CD4-positive, CD25-positive, alpha-beta regulatory T cell (primary cell): Measurements from ENCODE around the gene CYTH2. TPM values are rescaled to one million over a fixed set of nuclear protein-coding genes. Genes with fewer than 3 reads are reported as not detected.
A peak's percentile ranks its signal among the peaks of the same experiment; 100 is the strongest.

Experiments used
- ATAC-seq, 2 donors: fragments of 150-1000 bp; cut with Tn5 transposase; one replicate each; pipeline ENCODE4 v1.10.0; 2021; ENCODE audit warnings: low read depth in 2 of 2, moderate number of reproducible peaks in 2 of 2, moderate library complexity in 1 of 2
- DNase-seq, 3 donors: peaks; one replicate each; pipeline versions ENCODE4 v3.0.0 to v3.0.0-alpha.2; 2012 to 2022; ENCODE audit warnings: mixed read lengths in 1 of 3
- H3K27ac ChIP-seq: one replicate; pipeline ENCODE4 v1.7.0; 2013; ENCODE audit warnings: mild to moderate bottlenecking, low read length; ENCODE audit not compliant: insufficient read depth, poor library complexity, severe bottlenecking
- H3K27me3 ChIP-seq: one replicate; pipeline ENCODE4 v1.7.0; 2013; ENCODE audit warnings: low read length; ENCODE audit not compliant: control insufficient read depth, insufficient read depth
- H3K36me3 ChIP-seq: one replicate; pipeline ENCODE4 v1.7.0; 2013; ENCODE audit warnings: mild to moderate bottlenecking, low read length, moderate library complexity; ENCODE audit not compliant: control insufficient read depth, insufficient read depth
- H3K4me1 ChIP-seq: 2 replicates; pipeline ENCODE4 v1.7.0; 2013; ENCODE audit warnings: mild to moderate bottlenecking, low read length; ENCODE audit not compliant: insufficient read depth, control insufficient read depth, poor library complexity, severe bottlenecking
- H3K4me3 ChIP-seq: one replicate; pipeline ENCODE4 v1.7.0; 2013; ENCODE audit warnings: low read depth, mild to moderate bottlenecking, low read length, moderate library complexity
- H3K9me3 ChIP-seq, 2 experiments: 1 replicate in 1 of 2; 2 replicates in 1 of 2; pipeline ENCODE4 v1.7.0; 2013; ENCODE audit warnings: low read length in 2 of 2, mild to moderate bottlenecking in 1 of 2, moderate library complexity in 1 of 2; ENCODE audit not compliant: control insufficient read depth in 2 of 2
- H3K27ac Mint-ChIP-seq, 3 donors: one replicate each; pipeline ENCODE4 v1.8.0; 2020 to 2022; ENCODE audit warnings: mild to moderate bottlenecking in 3 of 3, mixed read lengths in 3 of 3, moderate library complexity in 2 of 3
- H3K27me3 Mint-ChIP-seq: one replicate; pipeline ENCODE4 v1.8.0; 2022; ENCODE audit warnings: mild to moderate bottlenecking, mixed read lengths
- H3K36me3 Mint-ChIP-seq: one replicate; pipeline ENCODE4 v1.8.0; 2020; ENCODE audit warnings: mixed read lengths
- H3K4me1 Mint-ChIP-seq, 4 donors: one replicate each; pipeline ENCODE4 v1.8.0; 2020 to 2022; ENCODE audit warnings: mixed read lengths in 4 of 4, mild to moderate bottlenecking in 1 of 4
- H3K4me3 Mint-ChIP-seq, 4 donors: one replicate each; pipeline ENCODE4 v1.8.0; 2020 to 2022; ENCODE audit warnings: mild to moderate bottlenecking in 4 of 4, mixed read lengths in 4 of 4, moderate library complexity in 3 of 4
- H3K9me3 Mint-ChIP-seq, 7 donors: one replicate each; pipeline ENCODE4 v1.8.0; 2020 to 2022; ENCODE audit warnings: mixed read lengths in 7 of 7, mild to moderate bottlenecking in 3 of 7, moderate library complexity in 2 of 7
- polyA plus RNA-seq, 4 donors: library from polyadenylated mRNA; unstranded; fragments of 300-500 nt; fragmentation: Illumina TruSeq; gene quantifications; one replicate each; pipeline ENCODE4 v1.2.3, GENCODE V29; 2021
- total RNA-seq: library from RNA; stranded (reverse); gene quantifications from one replicate; pipeline ENCODE4 v1.2.3, GENCODE V29; 2022

Gene CYTH2
- total and polyA plus RNA-seq, 5 donors from 2014 or later, result 24.2 to 46.7 (median 31.1) TPM

DNA sequence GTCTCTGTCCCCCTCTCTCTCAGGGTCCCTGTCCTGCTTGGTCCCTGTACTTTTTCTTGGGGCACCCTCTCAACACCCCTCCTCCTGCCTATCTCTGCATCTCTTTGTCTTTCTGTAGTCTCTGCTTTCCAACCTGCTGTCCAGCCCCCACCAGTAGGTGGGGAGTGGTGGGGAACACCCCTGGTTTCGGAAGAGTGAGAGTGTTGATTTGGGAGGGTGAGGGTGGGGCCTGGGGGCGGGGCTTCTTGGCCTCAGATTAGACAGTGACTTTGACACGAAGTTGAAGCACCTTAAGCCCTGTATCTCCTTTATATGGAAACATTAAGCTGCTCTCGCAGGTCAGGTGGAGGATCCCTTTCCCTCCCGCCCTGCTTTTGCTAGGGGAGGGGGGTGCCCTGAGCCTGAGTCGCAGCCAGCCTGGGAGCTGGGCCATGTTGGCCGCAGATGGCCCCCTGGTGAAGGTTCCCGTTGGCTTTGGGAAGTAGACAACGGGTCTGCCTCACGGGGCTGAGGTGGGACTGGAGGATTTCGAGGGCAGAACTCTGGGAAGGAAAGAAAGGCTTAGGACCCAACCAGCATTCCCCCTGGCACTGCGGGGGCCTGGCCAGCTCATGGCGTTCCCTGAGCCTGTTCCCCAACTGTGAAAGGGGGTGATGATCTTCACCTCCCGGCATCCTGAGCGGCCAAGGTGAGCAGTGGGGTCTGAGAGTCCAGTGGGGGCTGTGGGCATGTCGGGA lies 13.8 kb upstream of the CYTH2 start, which contains the start of gene KCNJ14:
KCNJ14 (plus strand) TSS at position 404 of the 737 bp plus-strand sequence. CDS start 6,151 bp downstream, outside the sequence.
- Mint-ChIP-seq H3K4me1 (peaks cover 0 to 7% (median 2%) of the 10 kb centered on the region in 4 donors), H3K9me3 (no peaks in the 10 kb centered on the region), H3K36me3 (peaks cover 10% of the 10 kb centered on the region), H3K4me3 (no peak within 1 kb of the TSS), H3K27ac (peak within 1 kb of the TSS in 1 of 3 donors; percentile 32), H3K27me3 (no peaks in the 10 kb centered on the region)
- no peaks in the 10 kb centered on the region for H3K27me3 ChIP-seq
- no peaks in the 10 kb centered on the region for H3K9me3 ChIP-seq
- no peak within 1 kb of the TSS for H3K4me3 ChIP-seq
- no peak for ATAC-seq
- no peak for DNase-seq
- no peak within 1 kb of the TSS for H3K27ac ChIP-seq
- no peaks in the 10 kb centered on the region for H3K4me1 ChIP-seq
- peaks cover 48% of the 10 kb centered on the region for H3K36me3 ChIP-seq

DNA sequence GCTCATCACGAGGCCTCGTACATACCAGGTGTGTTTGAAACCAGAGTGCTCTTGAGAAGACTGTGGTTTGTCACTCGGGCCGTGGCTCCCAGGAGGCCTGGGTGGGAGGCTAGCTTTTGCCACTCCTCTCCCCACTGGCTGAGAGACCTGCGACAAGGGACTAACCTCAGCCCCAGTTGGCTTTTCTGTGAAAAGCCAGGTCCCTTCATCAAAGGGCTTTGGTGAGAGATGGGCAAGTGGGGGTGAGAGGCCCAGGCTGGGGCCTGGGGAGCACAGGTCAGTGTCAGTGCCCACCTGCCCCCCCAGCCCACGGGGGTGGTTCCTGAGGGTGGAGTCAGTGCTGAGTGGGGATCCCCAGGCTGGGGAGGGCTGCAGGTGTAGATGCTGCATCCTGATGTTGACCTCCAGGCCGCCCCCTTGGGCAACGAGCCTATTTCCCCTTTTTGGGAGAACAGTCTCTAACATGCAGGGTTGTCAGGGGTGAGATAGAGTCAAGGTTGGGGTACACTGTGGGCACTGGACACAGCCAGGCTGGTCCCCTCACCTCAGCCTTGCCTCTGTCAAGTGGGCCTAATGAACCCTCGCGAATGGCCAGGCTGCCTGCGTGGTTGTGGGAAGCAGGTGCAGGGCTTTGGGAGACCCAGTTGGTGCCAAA lies 13.1 kb upstream of the CYTH2 start:
- H3K27ac Mint-ChIP-seq, result no peak overlapping the region
- peaks cover 0 to 7% (median 2%) of the 10 kb centered on the region in 4 donors for H3K4me1 Mint-ChIP-seq

DNA sequence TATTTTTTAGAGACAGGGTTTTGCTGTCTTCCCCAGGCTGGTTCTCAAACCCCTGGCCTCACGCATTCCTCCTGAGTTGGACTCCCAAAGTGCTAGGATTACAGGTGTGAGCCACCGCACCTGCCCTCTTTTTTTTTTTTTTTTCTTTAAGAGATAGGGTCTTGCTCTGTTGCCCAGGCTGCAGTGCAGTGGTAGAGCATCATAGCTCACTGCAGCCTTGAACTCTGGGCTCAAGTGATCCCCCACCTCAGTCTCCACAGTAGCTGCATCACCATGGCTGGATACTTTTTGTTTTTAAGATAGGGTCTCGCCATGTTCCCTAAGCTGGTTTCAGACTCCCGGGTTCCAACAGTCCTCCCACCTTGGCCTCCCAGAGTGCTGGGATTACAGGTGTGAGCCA lies 12.3 kb upstream of the CYTH2 start:
- ATAC-seq (no peak), DNase-seq (no peak)
- H3K9me3 Mint-ChIP-seq, result no peaks in the 10 kb centered on the region
- H3K9me3 ChIP-seq, result no peaks in the 10 kb centered on the region
- no peaks in the 10 kb centered on the region for H3K27me3 ChIP-seq
- no peak overlapping the region for H3K4me3 ChIP-seq
- H3K4me1 Mint-ChIP-seq, result peaks cover 0 to 7% (median 2%) of the 10 kb centered on the region in 4 donors
- no peaks in the 10 kb centered on the region for H3K4me1 ChIP-seq
- no peaks in the 10 kb centered on the region for H3K27me3 Mint-ChIP-seq
- H3K27ac Mint-ChIP-seq, result peak overlapping the region in 1 of 3 donors; percentile 48
- H3K27ac ChIP-seq, result no peak overlapping the region
- H3K36me3 Mint-ChIP-seq, result peaks cover 12% of the 10 kb centered on the region
- H3K36me3 ChIP-seq, result peaks cover 33% of the 10 kb centered on the region
- H3K4me3 Mint-ChIP-seq, result no peak overlapping the region

More for the DNA sequence above, 13.1 kb upstream of the CYTH2 start:
- no peaks in the 10 kb centered on the region for H3K9me3 ChIP-seq
- H3K27ac ChIP-seq, result no peak overlapping the region
- no peak overlapping the region for H3K4me3 ChIP-seq
- DNase-seq, result no peak
- Mint-ChIP-seq H3K4me3 (no peak overlapping the region), H3K27me3 (no peaks in the 10 kb centered on the region), H3K36me3 (peaks cover 12% of the 10 kb centered on the region), H3K9me3 (no peaks in the 10 kb centered on the region)
- H3K4me1 ChIP-seq, result no peaks in the 10 kb centered on the region
- ATAC-seq, result no peak
- no peaks in the 10 kb centered on the region for H3K27me3 ChIP-seq
- H3K36me3 ChIP-seq, result peaks cover 41% of the 10 kb centered on the region

DNA sequence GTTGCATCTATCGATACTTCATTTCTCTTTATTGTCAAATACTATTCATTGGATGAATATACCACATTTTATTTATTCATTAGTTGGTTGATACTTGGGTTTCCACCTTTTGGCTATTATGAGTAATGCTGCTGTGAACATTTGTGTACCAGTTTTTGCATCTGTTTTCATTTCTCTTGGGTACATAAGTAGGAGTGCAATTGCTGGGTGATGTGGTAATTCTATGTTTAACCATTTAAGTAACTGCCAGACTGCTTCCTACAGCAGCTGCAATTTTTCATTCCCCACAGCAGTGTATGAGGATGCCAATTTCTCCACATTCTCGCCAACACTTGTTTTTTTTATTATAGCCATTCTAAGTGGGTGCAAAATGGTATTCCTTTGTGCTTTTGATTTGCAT lies 11.2 kb upstream of the CYTH2 start:
- peaks cover 26% of the 10 kb centered on the region for H3K36me3 ChIP-seq
- H3K27ac ChIP-seq, result no peak overlapping the region
- no peaks in the 10 kb centered on the region for H3K4me1 ChIP-seq
- peaks cover 0 to 7% (median 2%) of the 10 kb centered on the region in 4 donors for H3K4me1 Mint-ChIP-seq
- no peak for DNase-seq
- no peaks in the 10 kb centered on the region for H3K9me3 Mint-ChIP-seq
- H3K27me3 ChIP-seq, result no peaks in the 10 kb centered on the region
- H3K9me3 ChIP-seq, result no peaks in the 10 kb centered on the region
- H3K4me3 Mint-ChIP-seq, result no peak overlapping the region
- peaks cover 12% of the 10 kb centered on the region for H3K36me3 Mint-ChIP-seq
- no peaks in the 10 kb centered on the region for H3K27me3 Mint-ChIP-seq
- no peak for ATAC-seq
- H3K4me3 ChIP-seq, result no peak overlapping the region
- peak overlapping the region in 1 of 3 donors; percentile 1 for H3K27ac Mint-ChIP-seq

DNA sequence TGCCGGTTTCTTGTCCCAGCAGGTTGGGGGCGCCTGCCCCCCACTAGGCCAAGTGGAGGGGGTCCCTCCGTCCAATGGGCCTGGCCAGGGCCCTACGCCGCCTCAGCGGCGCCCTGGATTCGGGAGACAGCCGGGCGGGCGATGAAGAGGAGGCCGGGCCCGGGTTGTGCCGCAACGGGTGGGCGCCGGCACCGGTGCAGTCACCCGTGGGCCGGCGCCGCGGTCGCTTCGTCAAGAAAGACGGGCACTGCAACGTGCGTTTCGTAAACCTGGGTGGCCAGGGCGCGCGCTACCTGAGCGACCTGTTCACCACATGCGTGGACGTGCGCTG lies 7.6 kb upstream of the CYTH2 start:
- H3K4me1 Mint-ChIP-seq, result peaks cover 0 to 5% (median under 1%) of the 10 kb centered on the region in 4 donors
- no peaks in the 10 kb centered on the region for H3K9me3 ChIP-seq
- ATAC-seq, result no peak
- H3K27me3 Mint-ChIP-seq, result peaks cover 5% of the 10 kb centered on the region
- H3K4me3 ChIP-seq, result no peak overlapping the region
- H3K36me3 Mint-ChIP-seq, result peaks cover 7% of the 10 kb centered on the region
- H3K9me3 Mint-ChIP-seq, result no peaks in the 10 kb centered on the region
- no peaks in the 10 kb centered on the region for H3K4me1 ChIP-seq
- no peak overlapping the region for H3K27ac Mint-ChIP-seq
- no peak overlapping the region for H3K27ac ChIP-seq
- DNase-seq, result no peak
- no peaks in the 10 kb centered on the region for H3K27me3 ChIP-seq
- H3K4me3 Mint-ChIP-seq, result no peak overlapping the region
- peaks cover under 1% of the 10 kb centered on the region for H3K36me3 ChIP-seq

DNA sequence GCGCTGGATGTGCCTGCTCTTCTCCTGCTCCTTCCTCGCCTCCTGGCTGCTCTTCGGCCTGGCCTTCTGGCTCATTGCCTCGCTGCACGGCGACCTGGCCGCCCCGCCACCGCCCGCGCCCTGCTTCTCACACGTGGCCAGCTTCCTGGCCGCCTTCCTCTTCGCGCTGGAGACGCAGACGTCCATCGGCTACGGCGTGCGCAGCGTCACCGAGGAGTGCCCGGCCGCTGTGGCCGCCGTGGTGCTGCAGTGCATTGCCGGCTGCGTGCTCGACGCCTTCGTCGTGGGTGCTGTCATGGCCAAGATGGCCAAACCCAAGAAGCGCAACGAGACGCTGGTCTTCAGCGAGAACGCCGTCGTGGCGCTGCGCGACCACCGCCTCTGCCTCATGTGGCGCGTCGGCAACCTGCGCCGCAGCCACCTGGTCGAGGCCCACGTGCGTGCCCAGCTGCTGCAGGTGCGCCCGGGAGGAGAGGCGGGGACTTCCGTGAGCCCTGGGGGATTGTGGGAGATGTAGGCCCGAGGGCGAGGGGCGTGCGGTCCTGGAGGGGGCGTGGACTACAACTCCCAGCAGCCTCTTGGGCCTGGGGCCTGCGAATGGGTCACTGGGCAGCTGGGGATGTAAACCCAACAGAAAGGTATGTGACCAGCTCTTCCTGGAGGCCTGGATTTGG lies 7.0 kb upstream of the CYTH2 start:
- no peaks in the 10 kb centered on the region for H3K36me3 ChIP-seq
- no peak overlapping the region for H3K27ac Mint-ChIP-seq
- H3K27me3 Mint-ChIP-seq, result peaks cover 5% of the 10 kb centered on the region
- no peaks in the 10 kb centered on the region for H3K9me3 ChIP-seq
- no peak overlapping the region for H3K4me3 ChIP-seq
- H3K4me3 Mint-ChIP-seq, result peak overlapping the region in 1 of 4 donors; percentile 89
- no peak overlapping the region for H3K27ac ChIP-seq
- H3K27me3 ChIP-seq, result no peaks in the 10 kb centered on the region
- H3K9me3 Mint-ChIP-seq, result no peaks in the 10 kb centered on the region
- H3K36me3 Mint-ChIP-seq, result peaks cover 6% of the 10 kb centered on the region
- no peak for ATAC-seq
- no peak for DNase-seq
- no peaks in the 10 kb centered on the region for H3K4me1 ChIP-seq
- peaks cover 0 to 5% (median under 1%) of the 10 kb centered on the region in 4 donors for H3K4me1 Mint-ChIP-seq

DNA sequence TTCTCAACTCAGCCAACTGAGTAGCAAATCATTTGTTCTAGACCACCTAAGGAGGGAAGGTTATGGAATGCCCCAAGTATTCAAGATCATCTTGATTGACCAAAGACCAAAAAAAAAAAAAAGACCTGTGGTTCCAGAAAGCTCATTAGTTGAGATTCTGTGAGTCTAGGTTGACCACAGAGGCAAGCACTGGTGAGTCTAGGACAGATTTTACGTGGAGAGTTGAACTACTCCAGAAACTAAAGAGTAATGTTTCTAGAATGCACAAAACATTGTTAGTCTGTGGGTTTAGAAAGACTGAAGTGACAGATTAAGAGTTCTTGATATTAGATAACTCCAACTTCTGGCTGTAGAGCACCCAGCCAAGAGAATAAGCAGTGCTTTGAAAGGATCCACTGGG lies 4.0 kb upstream of the CYTH2 start:
- ATAC-seq, result no peak

More for the DNA sequence above, 4.0 kb upstream of the CYTH2 start:
- H3K27me3 ChIP-seq, result no peaks in the 10 kb centered on the region
- no peak for DNase-seq
- no peak overlapping the region for H3K27ac Mint-ChIP-seq
- no peak overlapping the region for H3K27ac ChIP-seq
- H3K4me1 Mint-ChIP-seq, result peaks cover 2 to 21% (median 8%) of the 10 kb centered on the region in 4 donors
- no peak overlapping the region for H3K4me3 ChIP-seq
- H3K36me3 Mint-ChIP-seq, result peaks cover 3% of the 10 kb centered on the region
- peaks cover 5% of the 10 kb centered on the region for H3K27me3 Mint-ChIP-seq
- peak overlapping the region in 1 of 4 donors; percentile 42 for H3K4me3 Mint-ChIP-seq
- no peaks in the 10 kb centered on the region for H3K9me3 Mint-ChIP-seq
- no peaks in the 10 kb centered on the region for H3K36me3 ChIP-seq
- H3K9me3 ChIP-seq, result no peaks in the 10 kb centered on the region
- H3K4me1 ChIP-seq, result peaks cover 12% of the 10 kb centered on the region
